ENCODE data around the gene IL4R.
"Not testable (repeated sequence)": the region's sequence is repeated elsewhere in the genome, so short reads cannot be mapped to it uniquely, and the experiment has no call there.

Gene IL4R

GRCh38 chr16:27287887-27288286, 25.9 kb upstream of the IL4R start:
- Histone ChIP-seq H3K36me3 (ENCODE audit: insufficient read depth) (no peaks in the 10 kb centered on the region), H3K4me2 (no peak overlapping the region), H3K9ac (no peak overlapping the region), H2AFZ (ENCODE audit: low read depth) (no peak overlapping the region), H3K4me1 (ENCODE audit: low read depth, poor library complexity, severe bottlenecking) (peaks cover 6% of the 10 kb centered on the region), H3K4me3 (IDR thresholded peaks at IDR 0.05; ENCODE audit: insufficient read depth, low read depth, low read length) (no peak overlapping the region), H3K27me3 (ENCODE audit: insufficient read depth, low read depth) (no peaks in the 10 kb centered on the region), H3K27ac (no peak overlapping the region), H4K20me1 (ENCODE audit: insufficient read depth) (no peaks in the 10 kb centered on the region), H3K79me2 (ENCODE audit: insufficient read depth, low read depth) (no peaks in the 10 kb centered on the region)
- TF ChIP-seq, protein P1, sequence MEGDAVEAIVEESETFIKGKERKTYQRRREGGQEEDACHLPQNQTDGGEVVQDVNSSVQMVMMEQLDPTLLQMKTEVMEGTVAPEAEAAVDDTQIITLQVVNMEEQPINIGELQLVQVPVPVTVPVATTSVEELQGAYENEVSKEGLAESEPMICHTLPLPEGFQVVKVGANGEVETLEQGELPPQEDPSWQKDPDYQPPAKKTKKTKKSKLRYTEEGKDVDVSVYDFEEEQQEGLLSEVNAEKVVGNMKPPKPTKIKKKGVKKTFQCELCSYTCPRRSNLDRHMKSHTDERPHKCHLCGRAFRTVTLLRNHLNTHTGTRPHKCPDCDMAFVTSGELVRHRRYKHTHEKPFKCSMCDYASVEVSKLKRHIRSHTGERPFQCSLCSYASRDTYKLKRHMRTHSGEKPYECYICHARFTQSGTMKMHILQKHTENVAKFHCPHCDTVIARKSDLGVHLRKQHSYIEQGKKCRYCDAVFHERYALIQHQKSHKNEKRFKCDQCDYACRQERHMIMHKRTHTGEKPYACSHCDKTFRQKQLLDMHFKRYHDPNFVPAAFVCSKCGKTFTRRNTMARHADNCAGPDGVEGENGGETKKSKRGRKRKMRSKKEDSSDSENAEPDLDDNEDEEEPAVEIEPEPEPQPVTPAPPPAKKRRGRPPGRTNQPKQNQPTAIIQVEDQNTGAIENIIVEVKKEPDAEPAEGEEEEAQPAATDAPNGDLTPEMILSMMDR (conservative IDR thresholded peaks at IDR 0.05; ENCODE audit: low read depth, low read length) = no peak

- H3K9ac ChIP-seq; H2AFZ ChIP-seq (ENCODE audit: low read depth); H4K20me1 ChIP-seq (ENCODE audit: insufficient read depth); H3K79me2 ChIP-seq (ENCODE audit: insufficient read depth, low read depth); H3K4me3 ChIP-seq (IDR thresholded peaks at IDR 0.05; ENCODE audit: insufficient read depth, low read depth, low read length); H3K27me3 ChIP-seq (ENCODE audit: insufficient read depth, low read depth); H3K4me2 ChIP-seq; H3K27ac ChIP-seq; H3K4me1 ChIP-seq (ENCODE audit: low read depth, poor library complexity, severe bottlenecking); H3K36me3 ChIP-seq (ENCODE audit: insufficient read depth): not testable (repeated sequence)
Measured at GRCh38 chr16:27288313-27288712, 25.5 kb upstream of the IL4R start.

DNA sequence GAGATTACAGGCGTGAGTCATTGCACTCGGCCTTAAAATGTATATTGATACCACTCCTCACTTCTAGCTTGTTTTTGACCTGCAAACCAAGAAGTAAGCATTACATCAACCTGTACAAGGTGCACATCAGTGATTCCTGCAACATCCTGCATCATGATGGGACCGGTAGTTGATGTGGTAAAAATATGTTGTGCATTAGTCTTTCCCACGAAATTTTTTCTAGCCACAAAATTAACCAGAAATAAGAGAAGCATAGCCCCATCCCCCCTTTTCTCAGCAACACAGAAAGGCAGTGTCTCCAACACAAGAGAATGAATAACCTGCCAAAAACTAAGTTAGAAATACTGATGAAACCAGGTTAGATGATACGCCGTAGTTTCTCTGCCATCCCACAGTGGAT, 24.1 kb upstream of the IL4R start:
- peaks cover 6% of the 10 kb centered on the region for H3K4me1 ChIP-seq (ENCODE audit: low read depth, poor library complexity, severe bottlenecking)
- H2AFZ ChIP-seq (ENCODE audit: low read depth) = no peak overlapping the region
- H3K36me3 ChIP-seq (ENCODE audit: insufficient read depth) = no peaks in the 10 kb centered on the region
- TF ChIP-seq, protein P1 (conservative IDR thresholded peaks at IDR 0.05; ENCODE audit: low read depth, low read length) = no peak
- H4K20me1 ChIP-seq (ENCODE audit: insufficient read depth) = no peaks in the 10 kb centered on the region
- H3K79me2 ChIP-seq (ENCODE audit: insufficient read depth, low read depth) = no peaks in the 10 kb centered on the region
- no peak overlapping the region for H3K9ac ChIP-seq
- H3K27ac ChIP-seq = no peak overlapping the region
- no peak overlapping the region for H3K4me3 ChIP-seq (IDR thresholded peaks at IDR 0.05; ENCODE audit: insufficient read depth, low read depth, low read length)
- H3K27me3 ChIP-seq (ENCODE audit: insufficient read depth, low read depth) = no peaks in the 10 kb centered on the region
- no peak overlapping the region for H3K4me2 ChIP-seq

GRCh38 chr16:27290562-27290961, 23.2 kb upstream of the IL4R start:
- peaks cover under 1% of the 10 kb centered on the region for H3K4me1 ChIP-seq (ENCODE audit: low read depth, poor library complexity, severe bottlenecking)

GRCh38 chr16:27291106-27291505, 22.7 kb upstream of the IL4R start:
- Histone ChIP-seq H3K9ac (no peak overlapping the region), H3K27ac (no peak overlapping the region), H3K27me3 (ENCODE audit: insufficient read depth, low read depth) (no peaks in the 10 kb centered on the region), H3K36me3 (ENCODE audit: insufficient read depth) (no peaks in the 10 kb centered on the region), H3K4me1 (ENCODE audit: low read depth, poor library complexity, severe bottlenecking) (no peaks in the 10 kb centered on the region), H2AFZ (ENCODE audit: low read depth) (no peak overlapping the region), H3K4me2 (no peak overlapping the region), H3K4me3 (IDR thresholded peaks at IDR 0.05; ENCODE audit: insufficient read depth, low read depth, low read length) (no peak overlapping the region), H3K79me2 (ENCODE audit: insufficient read depth, low read depth) (no peaks in the 10 kb centered on the region), H4K20me1 (ENCODE audit: insufficient read depth) (no peaks in the 10 kb centered on the region)
- TF ChIP-seq, protein P1 (conservative IDR thresholded peaks at IDR 0.05; ENCODE audit: low read depth, low read length) = no peak

More at GRCh38 chr16:27290562-27290961, 23.2 kb upstream of the IL4R start:
- Histone ChIP-seq H4K20me1 (ENCODE audit: insufficient read depth) (no peaks in the 10 kb centered on the region), H3K27me3 (ENCODE audit: insufficient read depth, low read depth) (no peaks in the 10 kb centered on the region), H2AFZ (ENCODE audit: low read depth) (no peak overlapping the region), H3K4me2 (no peak overlapping the region), H3K79me2 (ENCODE audit: insufficient read depth, low read depth) (no peaks in the 10 kb centered on the region), H3K9ac (no peak overlapping the region), H3K36me3 (ENCODE audit: insufficient read depth) (no peaks in the 10 kb centered on the region), H3K27ac (no peak overlapping the region), H3K4me3 (IDR thresholded peaks at IDR 0.05; ENCODE audit: insufficient read depth, low read depth, low read length) (no peak overlapping the region)
- TF ChIP-seq, protein P1 (conservative IDR thresholded peaks at IDR 0.05; ENCODE audit: low read depth, low read length) = no peak

All from KMS-11 (cell line).